HG03039 (cell line): ENCODE measurements around the gene LRRTM1.

Source experiments
- ATAC-seq: cut with Tn5 transposase; IDR thresholded peaks from one replicate; pipeline ENCODE4 v1.9.1; 2021; ENCODE audit warnings: mild to moderate bottlenecking, moderate library complexity; ENCODE audit not compliant: unreplicated experiment

LRRTM1 gene

DNA sequence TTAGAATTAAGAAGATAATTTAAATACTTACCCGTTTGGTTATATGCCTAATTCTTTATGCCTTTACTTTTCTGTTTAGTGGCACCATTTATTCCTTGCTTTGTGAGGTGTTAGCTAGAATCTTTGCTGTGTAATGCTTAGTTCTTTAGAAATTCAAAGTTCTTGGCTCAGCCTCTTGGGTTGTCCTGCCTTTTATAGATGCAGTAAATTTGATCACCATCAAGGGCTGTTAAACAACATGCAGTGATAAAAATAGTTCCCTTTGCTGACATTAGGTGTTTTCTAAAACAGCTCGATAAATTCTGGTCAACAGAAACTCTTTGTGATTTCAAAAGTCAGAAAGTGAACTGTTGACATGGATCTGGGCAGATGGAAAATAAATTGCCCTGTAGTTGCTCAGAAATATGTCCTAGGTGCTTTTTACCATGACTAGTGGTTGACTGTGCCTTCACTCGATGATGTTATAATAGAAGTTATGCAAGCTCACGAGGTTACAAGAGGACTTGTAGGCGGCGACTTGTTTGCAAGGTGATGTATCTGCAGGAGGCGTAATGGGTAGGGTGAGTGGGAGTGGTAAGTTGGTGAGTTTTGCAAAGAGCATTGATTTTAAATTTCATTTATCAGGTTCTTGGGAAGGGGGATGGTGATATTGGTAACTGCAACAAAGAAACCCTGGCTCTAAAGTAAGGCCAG, 52.1 kb downstream of the LRRTM1 start:
- no peak for ATAC-seq
